ENCODE measurements around the gene PCDHA1. TPM values are rescaled to one million over a fixed set of nuclear protein-coding genes. Genes with fewer than 3 reads are reported as not detected.
"Not testable (repeated sequence)": the region's sequence is repeated elsewhere in the genome, so short reads cannot be mapped to it uniquely, and the experiment has no call there.

Gene PCDHA1
- total RNA-seq, 1 donor from 2014 or later, result not detected

GRCh38 chr5:140808241-140808888 lies 22.4 kb downstream of the PCDHA1 start:
- not testable (repeated sequence) for DNase-seq

GRCh38 chr5:140808889-140809291 lies 22.9 kb downstream of the PCDHA1 start:
- DNase-seq, result no peak

- DNase-seq, result peak; percentile 10
Observed at GRCh38 chr5:140821375-140822280, 35.7 kb downstream of the PCDHA1 start, which contains the start of gene PCDHA5. PCDHA5 (plus strand) TSS chr5:140821613.

GRCh38 chr5:140822281-140822629 lies 36.3 kb downstream of the PCDHA1 start:
- no peak for DNase-seq

GRCh38 chr5:140822969-140823368 lies 37.0 kb downstream of the PCDHA1 start:
- DNase-seq, result not testable (repeated sequence)

- DNase-seq, result no peak
Observed at GRCh38 chr5:140823475-140823874, 37.5 kb downstream of the PCDHA1 start.

- DNase-seq, result peak; percentile 1
Observed at GRCh38 chr5:140827704-140828361, 41.9 kb downstream of the PCDHA1 start, which contains the start of gene PCDHA6. PCDHA6 (plus strand) TSS chr5:140827960; CDS start chr5:140828092, 132 bp downstream.

- DNase-seq, result no peak
Observed at GRCh38 chr5:140828362-140828737, 42.4 kb downstream of the PCDHA1 start.

GRCh38 chr5:140829511-140830501 lies 43.9 kb downstream of the PCDHA1 start:
- DNase-seq, result not testable (repeated sequence)

GRCh38 chr5:140833993-140834392 lies 48.1 kb downstream of the PCDHA1 start, which contains the start of gene PCDHA7:
PCDHA7 (plus strand) TSS chr5:140834269; CDS start chr5:140834384, 115 bp downstream.
- peak; percentile 6 for DNase-seq

GRCh38 chr5:140834439-140835008 lies 48.6 kb downstream of the PCDHA1 start:
- DNase-seq, result not testable (repeated sequence)

GRCh38 chr5:140835622-140836510 lies 49.9 kb downstream of the PCDHA1 start:
- no peak for DNase-seq

- peak; percentile 1 for DNase-seq
Observed at GRCh38 chr5:140840978-140841962, 55.3 kb downstream of the PCDHA1 start, which contains the start of gene PCDHA8. PCDHA8 (plus strand) TSS chr5:140841187; CDS start chr5:140841322, 135 bp downstream.

- no peak for DNase-seq
Observed at GRCh38 chr5:140842798-140843733, 57.1 kb downstream of the PCDHA1 start.

GRCh38 chr5:140848139-140849102 lies 62.5 kb downstream of the PCDHA1 start, which contains the start of gene PCDHA9:
PCDHA9 (plus strand) TSS chr5:140848382; CDS start chr5:140848496, 114 bp downstream.
- DNase-seq, result not testable (repeated sequence)
